ENCODE results near the gene GJB3. TPM values are rescaled to one million over a fixed set of nuclear protein-coding genes. Genes with fewer than 3 reads are reported as not detected.

GJB3 gene
- total and polyA plus RNA-seq, 9 of the 15 experiments (the other 6 are each of a cell fraction or from before 2014, with no cell fraction given): not detected

DNA sequence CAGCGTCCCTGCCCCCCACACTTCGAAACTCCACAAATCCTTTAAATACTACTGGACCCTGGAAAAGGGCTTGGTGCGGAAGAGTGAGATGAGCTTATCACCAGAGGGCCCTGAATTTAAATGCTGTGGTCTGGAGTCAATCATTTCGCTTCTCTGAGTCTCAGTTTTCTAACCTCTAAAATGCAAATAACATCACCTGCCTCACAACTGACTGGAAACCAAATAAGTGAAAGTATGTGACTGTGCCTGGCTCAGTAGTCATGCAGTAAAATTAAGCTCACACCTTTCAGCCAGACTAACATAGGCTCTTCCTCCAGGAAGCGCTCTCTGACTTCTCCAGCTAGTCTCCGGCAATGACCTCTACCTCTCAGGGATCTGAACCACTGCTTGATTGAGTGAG is 16.0 kb downstream of the GJB3 start:
- 1% methylated on average over 6 of the region's 6 CpGs for WGBS (ENCODE audit: insufficient coverage, low coverage, missing lambda C conversion rate)
- no peaks in the 10 kb centered on the region; the same call in 1 of the 2 replicates for H4K20me1 ChIP-seq (replicated peaks; ENCODE audit: control insufficient read depth, insufficient read depth, low read length)
- H3K4me1 ChIP-seq (replicated peaks in 1 of 2; ENCODE audit: control insufficient read depth in 2 of 2, insufficient read depth in 2 of 2, low read length in 2 of 2): peaks cover 0 to 3% of the 10 kb centered on the region in 2 experiments; a peak in 1 of 5 replicates
- H3K4me3 ChIP-seq: no peak overlapping the region
- H3K9ac ChIP-seq (ENCODE audit: insufficient read depth in 1 of 2, low read depth in 2 of 2, low read length in 2 of 2): no peak overlapping the region
- ChIA-PET CTCF (ENCODE audit: low intra/inter-chr PET ratio) (no interaction called here), POLR2A (interaction anchor here (0.6 to 1.2 kb wide), 2 partner anchors 16 to 39 kb away, joined by 4 read pairs; no protein-coding TSS in a partner anchor)
- peaks cover 36 to 67% of the 10 kb centered on the region in 2 experiments for H3K27me3 ChIP-seq (ENCODE audit: control insufficient read depth in 2 of 2, insufficient read depth in 2 of 2, low read length in 2 of 2)
- H3K9me3 ChIP-seq (replicated peaks; ENCODE audit: control insufficient read depth, insufficient read depth, low read depth, low read length): no peaks in the 10 kb centered on the region
- ATAC-seq: peak; percentile 32; the same call in 1 of the 3 replicates
- BruUV-seq (replicated peaks): no TSS peak
- H3K4me2 ChIP-seq (ENCODE audit: insufficient read depth, low read length): no peak overlapping the region
- H3K9me1 ChIP-seq (ENCODE audit: control insufficient read depth, insufficient read depth, low read length): no peaks in the 10 kb centered on the region
- H3K79me2 ChIP-seq (ENCODE audit: control insufficient read depth, insufficient read depth, low read length): no peaks in the 10 kb centered on the region
- H3K27ac ChIP-seq (ENCODE audit: extremely low read depth, low read depth, low read length): no peak overlapping the region
- in situ Hi-C loops (cut with MboI): no loop called here
- H3K36me3 ChIP-seq (ENCODE audit: control insufficient read depth, insufficient read depth, low read length): no peaks in the 10 kb centered on the region
- peak in 1 of 4 experiments; percentile 3 for DNase-seq (ENCODE audit: extremely low read depth in 1 of 4, low spot score in 3 of 4)
- no peak for FAIRE-seq
- H2AFZ ChIP-seq (ENCODE audit: low read depth, low read length): no peak overlapping the region
- intact Hi-C loops (cut with micrococcal nuclease): no loop called here
- no peak for TF ChIP-seq ETV1 (tag; conservative IDR thresholded peaks at IDR 0.05; ENCODE audit: low read depth)
- no peak for TF ChIP-seq POLR2G (IDR thresholded peaks at IDR 0.05; ENCODE audit: low read depth, low read length)
- TF ChIP-seq NFE2L1 (tag; IDR thresholded peaks at IDR 0.05; ENCODE audit: borderline replicate concordance, low read depth): no peak
- no peak for TF ChIP-seq ZNF668 (CRISPR knock-in tag; IDR thresholded peaks at IDR 0.05)
- no peak for TF ChIP-seq ZBTB1 (CRISPR knock-in tag; IDR thresholded peaks at IDR 0.05; ENCODE audit: borderline replicate concordance, low read depth)
- peak; percentile 68 for TF ChIP-seq ZFP36 (IDR thresholded peaks at IDR 0.05; ENCODE audit: low read depth, low read length, partially characterized antibody)
- TF ChIP-seq NCOA1 (IDR thresholded peaks at IDR 0.05; ENCODE audit: low read depth): no peak
- TF ChIP-seq, protein P1, sequence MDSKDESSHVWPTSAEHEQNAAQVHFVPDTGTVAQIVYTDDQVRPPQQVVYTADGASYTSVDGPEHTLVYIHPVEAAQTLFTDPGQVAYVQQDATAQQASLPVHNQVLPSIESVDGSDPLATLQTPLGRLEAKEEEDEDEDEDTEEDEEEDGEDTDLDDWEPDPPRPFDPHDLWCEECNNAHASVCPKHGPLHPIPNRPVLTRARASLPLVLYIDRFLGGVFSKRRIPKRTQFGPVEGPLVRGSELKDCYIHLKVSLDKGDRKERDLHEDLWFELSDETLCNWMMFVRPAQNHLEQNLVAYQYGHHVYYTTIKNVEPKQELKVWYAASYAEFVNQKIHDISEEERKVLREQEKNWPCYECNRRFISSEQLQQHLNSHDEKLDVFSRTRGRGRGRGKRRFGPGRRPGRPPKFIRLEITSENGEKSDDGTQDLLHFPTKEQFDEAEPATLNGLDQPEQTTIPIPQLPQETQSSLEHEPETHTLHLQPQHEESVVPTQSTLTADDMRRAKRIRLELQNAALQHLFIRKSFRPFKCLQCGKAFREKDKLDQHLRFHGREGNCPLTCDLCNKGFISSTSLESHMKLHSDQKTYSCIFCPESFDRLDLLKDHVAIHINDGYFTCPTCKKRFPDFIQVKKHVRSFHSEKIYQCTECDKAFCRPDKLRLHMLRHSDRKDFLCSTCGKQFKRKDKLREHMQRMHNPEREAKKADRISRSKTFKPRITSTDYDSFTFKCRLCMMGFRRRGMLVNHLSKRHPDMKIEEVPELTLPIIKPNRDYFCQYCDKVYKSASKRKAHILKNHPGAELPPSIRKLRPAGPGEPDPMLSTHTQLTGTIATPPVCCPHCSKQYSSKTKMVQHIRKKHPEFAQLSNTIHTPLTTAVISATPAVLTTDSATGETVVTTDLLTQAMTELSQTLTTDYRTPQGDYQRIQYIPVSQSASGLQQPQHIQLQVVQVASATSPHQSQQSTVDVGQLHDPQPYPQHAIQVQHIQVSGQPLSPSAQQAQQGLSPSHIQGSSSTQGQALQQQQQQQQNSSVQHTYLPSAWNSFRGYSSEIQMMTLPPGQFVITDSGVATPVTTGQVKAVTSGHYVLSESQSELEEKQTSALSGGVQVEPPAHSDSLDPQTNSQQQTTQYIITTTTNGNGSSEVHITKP (IDR thresholded peaks at IDR 0.05; ENCODE audit: partially characterized antibody): peak; percentile 68
- TF ChIP-seq, protein P2, sequence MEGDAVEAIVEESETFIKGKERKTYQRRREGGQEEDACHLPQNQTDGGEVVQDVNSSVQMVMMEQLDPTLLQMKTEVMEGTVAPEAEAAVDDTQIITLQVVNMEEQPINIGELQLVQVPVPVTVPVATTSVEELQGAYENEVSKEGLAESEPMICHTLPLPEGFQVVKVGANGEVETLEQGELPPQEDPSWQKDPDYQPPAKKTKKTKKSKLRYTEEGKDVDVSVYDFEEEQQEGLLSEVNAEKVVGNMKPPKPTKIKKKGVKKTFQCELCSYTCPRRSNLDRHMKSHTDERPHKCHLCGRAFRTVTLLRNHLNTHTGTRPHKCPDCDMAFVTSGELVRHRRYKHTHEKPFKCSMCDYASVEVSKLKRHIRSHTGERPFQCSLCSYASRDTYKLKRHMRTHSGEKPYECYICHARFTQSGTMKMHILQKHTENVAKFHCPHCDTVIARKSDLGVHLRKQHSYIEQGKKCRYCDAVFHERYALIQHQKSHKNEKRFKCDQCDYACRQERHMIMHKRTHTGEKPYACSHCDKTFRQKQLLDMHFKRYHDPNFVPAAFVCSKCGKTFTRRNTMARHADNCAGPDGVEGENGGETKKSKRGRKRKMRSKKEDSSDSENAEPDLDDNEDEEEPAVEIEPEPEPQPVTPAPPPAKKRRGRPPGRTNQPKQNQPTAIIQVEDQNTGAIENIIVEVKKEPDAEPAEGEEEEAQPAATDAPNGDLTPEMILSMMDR (IDR thresholded peaks at IDR 0.05 in 2 of 3, conservative IDR thresholded peaks at IDR 0.05 in 1 of 3; ENCODE audit: insufficient read depth in 2 of 3, low read depth in 1 of 3, low read length in 3 of 3): peak in 1 of 3 experiments; percentile 10; a peak in 1 of 6 replicates
- TF ChIP-seq, protein P3, sequence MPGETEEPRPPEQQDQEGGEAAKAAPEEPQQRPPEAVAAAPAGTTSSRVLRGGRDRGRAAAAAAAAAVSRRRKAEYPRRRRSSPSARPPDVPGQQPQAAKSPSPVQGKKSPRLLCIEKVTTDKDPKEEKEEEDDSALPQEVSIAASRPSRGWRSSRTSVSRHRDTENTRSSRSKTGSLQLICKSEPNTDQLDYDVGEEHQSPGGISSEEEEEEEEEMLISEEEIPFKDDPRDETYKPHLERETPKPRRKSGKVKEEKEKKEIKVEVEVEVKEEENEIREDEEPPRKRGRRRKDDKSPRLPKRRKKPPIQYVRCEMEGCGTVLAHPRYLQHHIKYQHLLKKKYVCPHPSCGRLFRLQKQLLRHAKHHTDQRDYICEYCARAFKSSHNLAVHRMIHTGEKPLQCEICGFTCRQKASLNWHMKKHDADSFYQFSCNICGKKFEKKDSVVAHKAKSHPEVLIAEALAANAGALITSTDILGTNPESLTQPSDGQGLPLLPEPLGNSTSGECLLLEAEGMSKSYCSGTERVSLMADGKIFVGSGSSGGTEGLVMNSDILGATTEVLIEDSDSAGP (CRISPR knock-in tag; IDR thresholded peaks at IDR 0.05): no peak
- TF ChIP-seq, protein P4, sequence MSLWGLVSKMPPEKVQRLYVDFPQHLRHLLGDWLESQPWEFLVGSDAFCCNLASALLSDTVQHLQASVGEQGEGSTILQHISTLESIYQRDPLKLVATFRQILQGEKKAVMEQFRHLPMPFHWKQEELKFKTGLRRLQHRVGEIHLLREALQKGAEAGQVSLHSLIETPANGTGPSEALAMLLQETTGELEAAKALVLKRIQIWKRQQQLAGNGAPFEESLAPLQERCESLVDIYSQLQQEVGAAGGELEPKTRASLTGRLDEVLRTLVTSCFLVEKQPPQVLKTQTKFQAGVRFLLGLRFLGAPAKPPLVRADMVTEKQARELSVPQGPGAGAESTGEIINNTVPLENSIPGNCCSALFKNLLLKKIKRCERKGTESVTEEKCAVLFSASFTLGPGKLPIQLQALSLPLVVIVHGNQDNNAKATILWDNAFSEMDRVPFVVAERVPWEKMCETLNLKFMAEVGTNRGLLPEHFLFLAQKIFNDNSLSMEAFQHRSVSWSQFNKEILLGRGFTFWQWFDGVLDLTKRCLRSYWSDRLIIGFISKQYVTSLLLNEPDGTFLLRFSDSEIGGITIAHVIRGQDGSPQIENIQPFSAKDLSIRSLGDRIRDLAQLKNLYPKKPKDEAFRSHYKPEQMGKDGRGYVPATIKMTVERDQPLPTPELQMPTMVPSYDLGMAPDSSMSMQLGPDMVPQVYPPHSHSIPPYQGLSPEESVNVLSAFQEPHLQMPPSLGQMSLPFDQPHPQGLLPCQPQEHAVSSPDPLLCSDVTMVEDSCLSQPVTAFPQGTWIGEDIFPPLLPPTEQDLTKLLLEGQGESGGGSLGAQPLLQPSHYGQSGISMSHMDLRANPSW (CRISPR knock-in tag; IDR thresholded peaks at IDR 0.05): no peak

Data from K562 (cell line).